Type B pancreatic cell (in vitro differentiated cells): ENCODE data around the gene GSTP1. TPM values are rescaled to one million over a fixed set of nuclear protein-coding genes. Genes with fewer than 3 reads are reported as not detected.

Source experiments
- DNase-seq: peaks from one replicate; pipeline ENCODE4 v3.0.0; 2021; ENCODE audit warnings: mixed read lengths; ENCODE audit not compliant: unreplicated experiment; ENCODE audit errors: extremely low spot score
- H3K27ac Mint-ChIP-seq: 2 replicates; pipeline ENCODE4 v1.8.0; 2021; ENCODE audit warnings: mild to moderate bottlenecking, mixed read lengths
- H3K27me3 Mint-ChIP-seq: 2 replicates; pipeline ENCODE4 v1.8.0; 2021; ENCODE audit warnings: mixed read lengths
- H3K36me3 Mint-ChIP-seq: 2 replicates; pipeline ENCODE4 v1.8.0; 2021; ENCODE audit warnings: mixed read lengths
- H3K4me1 Mint-ChIP-seq: one replicate; pipeline ENCODE4 v1.8.0; 2021; ENCODE audit warnings: mixed read lengths; ENCODE audit not compliant: unreplicated experiment
- H3K4me3 Mint-ChIP-seq: 2 replicates; pipeline ENCODE4 v1.8.0; 2021; ENCODE audit warnings: mild to moderate bottlenecking, mixed read lengths
- H3K9me3 Mint-ChIP-seq: 2 replicates; pipeline ENCODE4 v1.8.0; 2021; ENCODE audit warnings: mixed read lengths
- total RNA-seq: library from RNA; stranded (reverse); gene quantifications from 2 replicates; pipeline ENCODE4 v1.2.1, GENCODE V29; 2021; ENCODE audit warnings: low replicate concordance
- TF ChIP-seq, protein P1 (sequence below): fragments of 200-600 bp; sonication (generic); conservative IDR thresholded peaks from 2 replicates; pipeline ENCODE4 v1.5.0; 2021; ENCODE audit warnings: antibody characterized with exemption, mild to moderate bottlenecking

The GSTP1 gene
- total RNA-seq, 1 donor from 2014 or later: 1,009 TPM

DNA sequence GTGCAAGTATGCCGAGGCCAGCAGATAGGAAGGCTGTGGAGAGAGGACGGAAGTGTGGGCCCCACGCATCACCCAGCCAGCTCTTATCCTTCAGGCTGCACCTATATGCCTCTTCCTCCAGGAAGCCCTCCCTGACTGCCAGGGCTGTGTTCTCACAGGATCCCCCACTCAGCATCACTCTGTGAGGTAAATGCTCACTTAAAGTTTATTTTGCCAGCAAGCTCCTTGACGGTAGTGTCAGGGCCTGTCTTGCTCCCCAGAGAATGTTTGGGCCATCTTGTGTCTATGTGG, 51.6 kb downstream of the GSTP1 start:
- Mint-ChIP-seq H3K9me3 (no peaks in the 10 kb centered on the region), H3K27me3 (peaks cover 3% of the 10 kb centered on the region), H3K27ac (no peak overlapping the region), H3K4me3 (no peak overlapping the region), H3K4me1 (no peaks in the 10 kb centered on the region), H3K36me3 (no peaks in the 10 kb centered on the region)
- no peak for DNase-seq
- TF ChIP-seq, protein P1, sequence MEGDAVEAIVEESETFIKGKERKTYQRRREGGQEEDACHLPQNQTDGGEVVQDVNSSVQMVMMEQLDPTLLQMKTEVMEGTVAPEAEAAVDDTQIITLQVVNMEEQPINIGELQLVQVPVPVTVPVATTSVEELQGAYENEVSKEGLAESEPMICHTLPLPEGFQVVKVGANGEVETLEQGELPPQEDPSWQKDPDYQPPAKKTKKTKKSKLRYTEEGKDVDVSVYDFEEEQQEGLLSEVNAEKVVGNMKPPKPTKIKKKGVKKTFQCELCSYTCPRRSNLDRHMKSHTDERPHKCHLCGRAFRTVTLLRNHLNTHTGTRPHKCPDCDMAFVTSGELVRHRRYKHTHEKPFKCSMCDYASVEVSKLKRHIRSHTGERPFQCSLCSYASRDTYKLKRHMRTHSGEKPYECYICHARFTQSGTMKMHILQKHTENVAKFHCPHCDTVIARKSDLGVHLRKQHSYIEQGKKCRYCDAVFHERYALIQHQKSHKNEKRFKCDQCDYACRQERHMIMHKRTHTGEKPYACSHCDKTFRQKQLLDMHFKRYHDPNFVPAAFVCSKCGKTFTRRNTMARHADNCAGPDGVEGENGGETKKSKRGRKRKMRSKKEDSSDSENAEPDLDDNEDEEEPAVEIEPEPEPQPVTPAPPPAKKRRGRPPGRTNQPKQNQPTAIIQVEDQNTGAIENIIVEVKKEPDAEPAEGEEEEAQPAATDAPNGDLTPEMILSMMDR: no peak

Other genes with a start within 250 kb of the GSTP1 start
- gene POLD4, start 230.3 kb upstream of the GSTP1 start, total RNA-seq: 15.0 and 29.4 TPM in 2 replicates
- gene CLCF1, start 210.2 kb upstream of the GSTP1 start, total RNA-seq: 3.2 and 6.7 TPM in 2 replicates
- gene RAD9A, start 191.8 kb upstream of the GSTP1 start, total RNA-seq: 29.5 and 41.2 TPM in 2 replicates
- gene PPP1CA, start 182.0 kb upstream of the GSTP1 start, total RNA-seq: 137 TPM in 2 replicates
- 0.87 TPM in 1 of 2 replicates, not detected in the other for gene TBC1D10C, start 179.7 kb upstream of the GSTP1 start, total RNA-seq
- 0.31 and 1.5 TPM in 2 replicates for gene CARNS1, start 168.1 kb upstream of the GSTP1 start, total RNA-seq
- gene RPS6KB2, start 155.3 kb upstream of the GSTP1 start, total RNA-seq: 55.5 and 57.0 TPM in 2 replicates
- 1.1 and 2.0 TPM in 2 replicates for gene PTPRCAP, start 146.1 kb upstream of the GSTP1 start, total RNA-seq
- gene CORO1B, start 140.3 kb upstream of the GSTP1 start, total RNA-seq: 77.4 and 90.2 TPM in 2 replicates
- not detected in 2 replicates for gene GPR152, start 131.1 kb upstream of the GSTP1 start, total RNA-seq
- gene CABP4, start 128.5 kb upstream of the GSTP1 start, total RNA-seq: not detected in 2 replicates
- gene TMEM134, start 114.6 kb upstream of the GSTP1 start, total RNA-seq: 41.7 and 46.6 TPM in 2 replicates
- 32.4 and 47.6 TPM in 2 replicates for gene AIP, start 100.8 kb upstream of the GSTP1 start, total RNA-seq
- gene PITPNM1, start 78.4 kb upstream of the GSTP1 start, total RNA-seq: 50.4 and 51.7 TPM in 2 replicates
- gene CDK2AP2, start 75.7 kb upstream of the GSTP1 start, total RNA-seq: 34.9 and 37.5 TPM in 2 replicates
- not detected in 2 replicates for gene CABP2, start 60.4 kb upstream of the GSTP1 start, total RNA-seq
- gene NDUFV1, start 23.1 kb downstream of the GSTP1 start, total RNA-seq: 220 and 226 TPM in 2 replicates
- gene NUDT8, start 46.1 kb downstream of the GSTP1 start, total RNA-seq: 10.3 and 16.0 TPM in 2 replicates
- not detected in 2 replicates for gene TBX10, start 56.0 kb downstream of the GSTP1 start, total RNA-seq
- gene ACY3, start 66.9 kb downstream of the GSTP1 start, total RNA-seq: 2.2 and 5.8 TPM in 2 replicates
- gene ALDH3B2, start 90.8 kb downstream of the GSTP1 start, total RNA-seq: 4.8 and 9.4 TPM in 2 replicates